HEK293 (cell line): ENCODE results near the gene DOP1A.

Experiments
- KLF17 ChIP-seq: fragments of 450-650 bp; formaldehyde crosslinking; IDR thresholded peaks from 2 replicates; pipeline ENCODE4 v1.5.1; 2016; ENCODE audit warnings: missing biosample characterization, missing genetic modification characterization
- PBX3 ChIP-seq: sonication (generic); formaldehyde crosslinking; IDR thresholded peaks from 2 replicates; pipeline ENCODE4 v1.8.1; 2022; ENCODE audit warnings: mild to moderate bottlenecking, moderate library complexity, missing genetic modification reagents
- PRDM2 ChIP-seq: fragments of 450-650 bp; formaldehyde crosslinking; IDR thresholded peaks from 2 replicates; pipeline ENCODE4 v1.5.1; 2016; ENCODE audit warnings: missing biosample characterization, missing genetic modification characterization, borderline replicate concordance
- PRDM6 ChIP-seq: fragments of 450-650 bp; formaldehyde crosslinking; IDR thresholded peaks from 2 replicates; pipeline ENCODE4 v1.5.1; 2017; ENCODE audit warnings: missing biosample characterization, missing genetic modification characterization
- SALL2 ChIP-seq: fragments of 450-650 bp; formaldehyde crosslinking; IDR thresholded peaks from 2 replicates; pipeline ENCODE4 v1.5.0; 2017; ENCODE audit warnings: missing biosample characterization, mild to moderate bottlenecking, missing genetic modification characterization, borderline replicate concordance
- SCRT1 ChIP-seq: fragments of 450-650 bp; formaldehyde crosslinking; IDR thresholded peaks from 2 replicates; pipeline ENCODE4 v1.5.1; 2016; ENCODE audit warnings: missing biosample characterization, missing genetic modification characterization, borderline replicate concordance
- TRIM28 ChIP-seq: IDR thresholded peaks from 2 replicates; pipeline ENCODE4 v1.6.1; 2011; ENCODE audit warnings: low read length, control low read depth, borderline replicate concordance
- ZBTB49 ChIP-seq: fragments of 450-650 bp; formaldehyde crosslinking; IDR thresholded peaks from 2 replicates; pipeline ENCODE4 v1.5.1; 2016; ENCODE audit warnings: missing biosample characterization, missing genetic modification characterization, low read depth
- ZIC2 ChIP-seq: fragments of 450-650 bp; formaldehyde crosslinking; IDR thresholded peaks from 2 replicates; pipeline ENCODE4 v1.5.1; 2016; ENCODE audit warnings: missing biosample characterization, missing genetic modification characterization
- ZNF140 ChIP-seq: fragments of 450-650 bp; formaldehyde crosslinking; IDR thresholded peaks from 2 replicates; pipeline ENCODE4 v1.5.1; 2016; ENCODE audit warnings: missing biosample characterization, missing genetic modification characterization
- ZNF174 ChIP-seq: fragments of 450-650 bp; formaldehyde crosslinking; IDR thresholded peaks from 2 replicates; pipeline ENCODE4 v1.5.0; 2017; ENCODE audit warnings: missing biosample characterization, mild to moderate bottlenecking, missing genetic modification characterization
- ZNF18 ChIP-seq: fragments of 450-650 bp; formaldehyde crosslinking; IDR thresholded peaks from 2 replicates; pipeline ENCODE4 v1.5.1; 2016; ENCODE audit warnings: missing biosample characterization, missing genetic modification characterization
- ZNF274 ChIP-seq, 2 experiments: fragments of 200-500 bp in 1 of 2; fragments of 450-650 bp in 1 of 2; sonication (Bioruptor generic) in 1 of 2; formaldehyde crosslinking in 1 of 2; IDR thresholded peaks; 2 replicates each; pipeline versions ENCODE4 v1.5.1 to v1.6.1; 2014 to 2016; ENCODE audit warnings: borderline replicate concordance in 1 of 2, inconsistent platforms in 1 of 2, low read length in 1 of 2, missing biosample characterization in 1 of 2, missing genetic modification characterization in 1 of 2
- ZNF366 ChIP-seq: fragments of 450-650 bp; formaldehyde crosslinking; conservative IDR thresholded peaks from 2 replicates; pipeline ENCODE4 v1.5.1; 2016; ENCODE audit warnings: missing biosample characterization, missing genetic modification characterization
- ZNF391 ChIP-seq: fragments of 450-650 bp; formaldehyde crosslinking; IDR thresholded peaks from 2 replicates; pipeline ENCODE4 v1.5.1; 2016; ENCODE audit warnings: low read depth, missing biosample characterization, missing genetic modification characterization, borderline replicate concordance
- ZNF530 ChIP-seq: fragments of 450-650 bp; formaldehyde crosslinking; IDR thresholded peaks from 2 replicates; pipeline ENCODE4 v1.5.1; 2016; ENCODE audit warnings: low read depth, missing biosample characterization, missing genetic modification characterization
- ZNF600 ChIP-seq: fragments of 450-650 bp; formaldehyde crosslinking; IDR thresholded peaks from 2 replicates; pipeline ENCODE4 v1.5.1; 2016; ENCODE audit warnings: missing biosample characterization, missing genetic modification characterization
- ZNF621 ChIP-seq: fragments of 450-650 bp; formaldehyde crosslinking; IDR thresholded peaks from 2 replicates; pipeline ENCODE4 v1.5.1; 2017; ENCODE audit warnings: missing biosample characterization, missing genetic modification characterization
- ZNF639 ChIP-seq: fragments of 450-650 bp; formaldehyde crosslinking; IDR thresholded peaks from 2 replicates; pipeline ENCODE4 v1.5.1; 2016; ENCODE audit warnings: missing biosample characterization, missing genetic modification characterization
- ZNF747 ChIP-seq: fragments of 450-650 bp; formaldehyde crosslinking; IDR thresholded peaks from 2 replicates; pipeline ENCODE4 v1.5.1; 2016; ENCODE audit warnings: missing biosample characterization, missing genetic modification characterization
- ZXDB ChIP-seq: fragments of 450-650 bp; formaldehyde crosslinking; IDR thresholded peaks from 2 replicates; pipeline ENCODE4 v1.5.1; 2016; ENCODE audit warnings: missing biosample characterization, missing genetic modification characterization

DOP1A gene

GRCh38 chr6:83065511-83066192 is 1.8 kb upstream of the DOP1A start, which contains the start of gene UBE3D (continued):
- TF ChIP-seq PRDM2 (tag by site-specific recombination) (no peak), ZNF747 (tag by site-specific recombination) (no peak), PBX3 (CRISPR knock-in tag) (peak; percentile 90), ZNF366 (tag by site-specific recombination) (no peak), ZNF530 (no peak), ZNF639 (tag by site-specific recombination) (0 out of 2 replicates have a peak, but pooled peaks have one; percentile 34), ZNF621 (no peak), ZNF18 (tag by site-specific recombination) (0 out of 2 replicates have a peak, but pooled peaks have one; percentile 36), ZIC2 (tag by site-specific recombination) (peak; percentile 47; the same call in 1 of the 2 replicates), ZNF274 (IDR thresholded peaks at IDR 0.05; ENCODE audit: low read length) (no peak), ZNF274 (tag by site-specific recombination; IDR thresholded peaks at IDR 0.05; ENCODE audit: borderline replicate concordance) (no peak), ZNF391 (tag by site-specific recombination) (0 out of 2 replicates have a peak, but pooled peaks have one; percentile 16), PRDM6 (no peak), KLF17 (tag by site-specific recombination) (peak; percentile 47; the same call in 1 of the 2 replicates), SCRT1 (tag by site-specific recombination) (peak; percentile 93), SALL2 (tag by site-specific recombination) (no peak), ZNF600 (peak; percentile 96), TRIM28 (no peak), ZNF140 (tag by site-specific recombination) (no peak), ZNF174 (tag by site-specific recombination) (no peak), ZBTB49 (no peak), ZXDB (tag by site-specific recombination) (peak; percentile 67)
